Right ventricle myocardium inferior (tissue), 1 donor: Measurements from ENCODE around the gene MGRN1. TPM values are rescaled to one million over a fixed set of nuclear protein-coding genes. Genes with fewer than 3 reads are reported as not detected.

ENCODE experiments used
- ATAC-seq: fragments of 200-7000 bp; cut with Tn5 transposase; one replicate; pipeline ENCODE4 v1.9.1; 2020; ENCODE audit warnings: mild to moderate bottlenecking, moderate library complexity
- DNase-seq: peaks from one replicate; pipeline ENCODE4 v3.0.0; 2021; ENCODE audit errors: missing footprints
- intact Hi-C: fragments of 100-400 bp; cut with DNase I; formaldehyde crosslinking; loops from one replicate; pipeline ENCODE4 v1.11.0; 2022
- total RNA-seq: library from RNA; stranded (reverse); fragmentation: NEBNext Ultra II Directional; extraction: Animal tissue kit (Norgen Biotek cat#: 25700); gene quantifications from one replicate; pipeline ENCODE4 v1.2.1, GENCODE V29; 2021
- donor health status: DM: no; HTN: yes; CAD: no; lungs with severe emphysema.

MGRN1 gene
- total RNA-seq, 1 donor from 2014 or later: 32.2 TPM

- intact Hi-C loops: no loop called here
- DNase-seq (peak; percentile 100), ATAC-seq (peak; percentile 92)
Observed at GRCh38 chr16:4616047-4616811, 8.4 kb upstream of the MGRN1 start.

GRCh38 chr16:4617880-4618279, 6.7 kb upstream of the MGRN1 start:
- ATAC-seq (no peak), DNase-seq (no peak)
- intact Hi-C loops: no loop called here

GRCh38 chr16:4618645-4619418, 5.8 kb upstream of the MGRN1 start:
- ATAC-seq (no peak), DNase-seq (no peak)

GRCh38 chr16:4623593-4623992, 1.0 kb upstream of the MGRN1 start:
- DNase-seq: no peak

More at GRCh38 chr16:4618645-4619418, 5.8 kb upstream of the MGRN1 start:
- intact Hi-C loops: no loop called here

GRCh38 chr16:4624827-4625559, 367 bp downstream of the MGRN1 start:
- intact Hi-C loops: loop anchor here (2.0 to 10.0 kb wide), 2 partner anchors 52 to 330 kb away; partner anchors contain the start of gene SEC14L5
- peak; percentile 89 for DNase-seq
- peak; percentile 25 for ATAC-seq

More at GRCh38 chr16:4623593-4623992, 1.0 kb upstream of the MGRN1 start:
- no peak for ATAC-seq
- intact Hi-C loops: loop anchor here (10.0 kb wide), 1 partner anchor 331 kb away; the partner anchor contains the start of gene SEC14L5

- intact Hi-C loops: loop anchor here (2.0 to 10.0 kb wide), 2 partner anchors 51 to 329 kb away; partner anchors contain the start of gene SEC14L5
- DNase-seq (no peak), ATAC-seq (no peak)
Observed at GRCh38 chr16:4625560-4626159, 1.0 kb downstream of the MGRN1 start.

- DNase-seq (no peak), ATAC-seq (no peak)
- intact Hi-C loops: loop anchor here (10.0 kb wide), 1 partner anchor 328 kb away; the partner anchor contains the start of gene SEC14L5
Observed at GRCh38 chr16:4626396-4626795, 1.8 kb downstream of the MGRN1 start.

- ATAC-seq (no peak), DNase-seq (no peak)
Observed at GRCh38 chr16:4628283-4628682, 3.7 kb downstream of the MGRN1 start.

GRCh38 chr16:4631444-4631843, 6.8 kb downstream of the MGRN1 start:
- ATAC-seq (no peak), DNase-seq (no peak)
- intact Hi-C loops: no loop called here

More at GRCh38 chr16:4628283-4628682, 3.7 kb downstream of the MGRN1 start:
- intact Hi-C loops: loop anchor here (10.0 kb wide), 1 partner anchor 327 kb away; the partner anchor contains the start of gene SEC14L5

GRCh38 chr16:4633910-4634635, 9.4 kb downstream of the MGRN1 start:
- intact Hi-C loops: no loop called here
- DNase-seq (no peak), ATAC-seq (no peak)

GRCh38 chr16:4634768-4635167, 10.1 kb downstream of the MGRN1 start:
- intact Hi-C loops: no loop called here
- ATAC-seq: no peak

GRCh38 chr16:4636196-4636595, 11.6 kb downstream of the MGRN1 start:
- DNase-seq (no peak), ATAC-seq (no peak)
- intact Hi-C loops: no loop called here

More at GRCh38 chr16:4634768-4635167, 10.1 kb downstream of the MGRN1 start:
- DNase-seq: no peak

- no peak for DNase-seq
- intact Hi-C loops: no loop called here
- no peak for ATAC-seq
Observed at GRCh38 chr16:4637501-4638166, 13.0 kb downstream of the MGRN1 start.

- no peak for DNase-seq
- intact Hi-C loops: no loop called here
Observed at GRCh38 chr16:4639899-4640509, 15.4 kb downstream of the MGRN1 start.

GRCh38 chr16:4640572-4641305, 16.1 kb downstream of the MGRN1 start:
- no peak for ATAC-seq
- intact Hi-C loops: no loop called here
- DNase-seq: no peak

More at GRCh38 chr16:4639899-4640509, 15.4 kb downstream of the MGRN1 start:
- peak; percentile 71 for ATAC-seq

- DNase-seq (no peak), ATAC-seq (no peak)
- intact Hi-C loops: no loop called here
Observed at GRCh38 chr16:4641306-4641687, 16.7 kb downstream of the MGRN1 start.
